Endodermal cell (in vitro differentiated cells): Measurements from ENCODE around the gene RBM20. TPM values are rescaled to one million over a fixed set of nuclear protein-coding genes. Genes with fewer than 3 reads are reported as not detected.

Experiments
- DNase-seq: peaks from one replicate; pipeline ENCODE4 v3.0.0-alpha.2; 2017
- H3K27ac ChIP-seq: 2 replicates; pipeline ENCODE4 v1.5.1; 2013; ENCODE audit warnings: mild to moderate bottlenecking, low read depth, low read length, moderate library complexity
- H3K27me3 ChIP-seq: 2 replicates; pipeline ENCODE4 v1.6.1; 2013; ENCODE audit warnings: mild to moderate bottlenecking, low read length, moderate library complexity; ENCODE audit not compliant: insufficient read depth, control insufficient read depth, poor library complexity, severe bottlenecking
- H3K36me3 ChIP-seq: 2 replicates; pipeline ENCODE4 v1.7.0; 2013; ENCODE audit warnings: mild to moderate bottlenecking, low read length, moderate library complexity; ENCODE audit not compliant: control insufficient read depth, insufficient read depth
- H3K4me1 ChIP-seq: one replicate; pipeline ENCODE4 v1.7.0; 2013; ENCODE audit warnings: low read length; ENCODE audit not compliant: control insufficient read depth, insufficient read depth
- H3K4me3 ChIP-seq: 2 replicates; pipeline ENCODE4 v1.5.1; 2013; ENCODE audit warnings: mild to moderate bottlenecking, low read length, moderate library complexity
- H3K9ac ChIP-seq: 2 replicates; pipeline ENCODE4 v1.6.1; 2013; ENCODE audit warnings: mild to moderate bottlenecking, low read length, moderate library complexity; ENCODE audit not compliant: poor library complexity, severe bottlenecking; ENCODE audit errors: extremely low read depth
- H3K9me3 ChIP-seq: 2 replicates; pipeline ENCODE4 v1.6.1; 2013; ENCODE audit warnings: mild to moderate bottlenecking, low read length, moderate library complexity; ENCODE audit not compliant: control insufficient read depth
- H3K27ac Mint-ChIP-seq: 2 replicates; pipeline ENCODE4 v1.8.0; 2020; ENCODE audit warnings: mixed read lengths
- H3K27me3 Mint-ChIP-seq: 2 replicates; pipeline ENCODE4 v1.8.0; 2021; ENCODE audit warnings: mild to moderate bottlenecking, mixed read lengths; ENCODE audit not compliant: insufficient read depth
- H3K36me3 Mint-ChIP-seq: 2 replicates; pipeline ENCODE4 v1.8.0; 2020; ENCODE audit warnings: low read depth, mixed read lengths
- H3K4me1 Mint-ChIP-seq: 2 replicates; pipeline ENCODE4 v1.8.0; 2020; ENCODE audit warnings: mixed read lengths
- H3K4me3 Mint-ChIP-seq: 2 replicates; pipeline ENCODE4 v1.8.0; 2020; ENCODE audit warnings: mild to moderate bottlenecking, moderate library complexity, mixed read lengths
- H3K9me3 Mint-ChIP-seq: 2 replicates; pipeline ENCODE4 v1.8.0; 2020; ENCODE audit warnings: mild to moderate bottlenecking, mixed read lengths
- WGBS, 2 experiments: methylation state at CpG; one replicate each; pipeline versions ENCODE4 v1.1.5 to v1.1.7; 2013; ENCODE audit warnings: missing lambda C conversion rate in 2 of 2, mixed read lengths in 1 of 2; ENCODE audit not compliant: insufficient coverage in 1 of 2, insufficient read length in 1 of 2; 5-methylcytosine and 5-hydroxymethylcytosine counted together
- total RNA-seq, 2 donors: library from RNA; stranded (reverse); fragmentation: NEBNext Ultra II Directional in 1 of 2; extraction: Animal tissue kit (Norgen Biotek cat#: 25700) in 1 of 2; gene quantifications; 2 replicates in 1 of 2; 3 replicates in 1 of 2; pipeline ENCODE4 v1.2.1, GENCODE V29; 2021
- TF ChIP-seq, protein P1 (sequence below): fragments of 200-600 bp; sonication (generic); conservative IDR thresholded peaks from 2 replicates; pipeline ENCODE4 v1.5.0; 2021; ENCODE audit warnings: antibody characterized with exemption, mild to moderate bottlenecking

RBM20 gene
- total RNA-seq, 2 donors from 2014 or later, result 6.2 to 7.0 TPM

DNA sequence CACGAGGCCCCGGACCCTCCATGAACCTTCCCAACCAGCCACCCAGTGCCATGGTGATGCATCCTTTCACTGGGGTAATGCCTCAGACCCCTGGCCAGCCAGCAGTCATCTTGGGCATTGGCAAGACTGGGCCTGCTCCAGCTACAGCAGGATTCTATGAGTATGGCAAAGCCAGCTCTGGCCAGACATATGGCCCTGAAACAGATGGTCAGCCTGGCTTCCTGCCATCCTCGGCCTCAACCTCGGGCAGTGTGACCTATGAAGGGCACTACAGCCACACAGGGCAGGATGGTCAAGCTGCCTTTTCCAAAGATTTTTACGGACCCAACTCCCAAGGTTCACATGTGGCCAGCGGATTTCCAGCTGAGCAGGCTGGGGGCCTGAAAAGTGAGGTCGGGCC, 137.0 kb downstream of the RBM20 start:
- Histone ChIP-seq H3K4me3 (no peak overlapping the region), H3K27me3 (no peaks in the 10 kb centered on the region), H3K36me3 (peaks cover 8% of the 10 kb centered on the region), H3K9me3 (no peaks in the 10 kb centered on the region), H3K4me1 (no peaks in the 10 kb centered on the region), H3K9ac (no peak overlapping the region), H3K27ac (no peak overlapping the region)
- Mint-ChIP-seq H3K9me3 (no peaks in the 10 kb centered on the region), H3K36me3 (no peaks in the 10 kb centered on the region), H3K27ac (no peak overlapping the region), H3K4me1 (peaks cover 29% of the 10 kb centered on the region), H3K27me3 (peaks cover 2% of the 10 kb centered on the region), H3K4me3 (no peak overlapping the region)
- TF ChIP-seq, protein P1, sequence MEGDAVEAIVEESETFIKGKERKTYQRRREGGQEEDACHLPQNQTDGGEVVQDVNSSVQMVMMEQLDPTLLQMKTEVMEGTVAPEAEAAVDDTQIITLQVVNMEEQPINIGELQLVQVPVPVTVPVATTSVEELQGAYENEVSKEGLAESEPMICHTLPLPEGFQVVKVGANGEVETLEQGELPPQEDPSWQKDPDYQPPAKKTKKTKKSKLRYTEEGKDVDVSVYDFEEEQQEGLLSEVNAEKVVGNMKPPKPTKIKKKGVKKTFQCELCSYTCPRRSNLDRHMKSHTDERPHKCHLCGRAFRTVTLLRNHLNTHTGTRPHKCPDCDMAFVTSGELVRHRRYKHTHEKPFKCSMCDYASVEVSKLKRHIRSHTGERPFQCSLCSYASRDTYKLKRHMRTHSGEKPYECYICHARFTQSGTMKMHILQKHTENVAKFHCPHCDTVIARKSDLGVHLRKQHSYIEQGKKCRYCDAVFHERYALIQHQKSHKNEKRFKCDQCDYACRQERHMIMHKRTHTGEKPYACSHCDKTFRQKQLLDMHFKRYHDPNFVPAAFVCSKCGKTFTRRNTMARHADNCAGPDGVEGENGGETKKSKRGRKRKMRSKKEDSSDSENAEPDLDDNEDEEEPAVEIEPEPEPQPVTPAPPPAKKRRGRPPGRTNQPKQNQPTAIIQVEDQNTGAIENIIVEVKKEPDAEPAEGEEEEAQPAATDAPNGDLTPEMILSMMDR, result no peak
- no peak for DNase-seq
- WGBS, 2 experiments, result 91 to 92% methylated on average over 4 to 7 of the region's 7 CpGs

DNA sequence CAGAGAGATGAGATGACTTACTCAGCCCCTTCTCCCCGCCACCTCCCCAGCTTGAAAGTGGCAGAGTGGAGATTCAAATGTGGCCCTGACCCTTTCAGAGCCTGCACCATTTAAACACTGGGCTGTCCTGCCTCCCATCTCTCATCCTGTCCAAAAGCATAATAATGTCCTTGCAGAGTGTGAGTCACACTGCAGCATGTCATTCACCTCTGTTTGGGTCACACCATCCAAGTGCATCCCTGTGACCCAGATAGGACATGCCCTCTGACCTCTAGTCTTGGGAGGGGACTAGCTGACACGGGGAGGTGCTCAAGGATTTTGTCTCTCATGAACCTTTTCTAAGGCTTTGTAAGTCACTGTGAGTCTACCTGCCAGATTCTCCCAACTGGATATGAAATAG, 138.5 kb downstream of the RBM20 start:
- Histone ChIP-seq H3K27ac (no peak overlapping the region), H3K27me3 (no peaks in the 10 kb centered on the region), H3K9me3 (no peaks in the 10 kb centered on the region), H3K4me1 (no peaks in the 10 kb centered on the region), H3K9ac (no peak overlapping the region), H3K36me3 (peaks cover 8% of the 10 kb centered on the region), H3K4me3 (no peak overlapping the region)
- Mint-ChIP-seq H3K4me1 (peaks cover 27% of the 10 kb centered on the region), H3K4me3 (no peak overlapping the region), H3K9me3 (no peaks in the 10 kb centered on the region), H3K27me3 (peaks cover 6% of the 10 kb centered on the region), H3K27ac (no peak overlapping the region), H3K36me3 (no peaks in the 10 kb centered on the region)
- 93 to 100% methylated on average over 1 to 2 of the region's 2 CpGs for WGBS, 2 experiments
- DNase-seq, result no peak
- TF ChIP-seq, protein P1, result no peak

DNA sequence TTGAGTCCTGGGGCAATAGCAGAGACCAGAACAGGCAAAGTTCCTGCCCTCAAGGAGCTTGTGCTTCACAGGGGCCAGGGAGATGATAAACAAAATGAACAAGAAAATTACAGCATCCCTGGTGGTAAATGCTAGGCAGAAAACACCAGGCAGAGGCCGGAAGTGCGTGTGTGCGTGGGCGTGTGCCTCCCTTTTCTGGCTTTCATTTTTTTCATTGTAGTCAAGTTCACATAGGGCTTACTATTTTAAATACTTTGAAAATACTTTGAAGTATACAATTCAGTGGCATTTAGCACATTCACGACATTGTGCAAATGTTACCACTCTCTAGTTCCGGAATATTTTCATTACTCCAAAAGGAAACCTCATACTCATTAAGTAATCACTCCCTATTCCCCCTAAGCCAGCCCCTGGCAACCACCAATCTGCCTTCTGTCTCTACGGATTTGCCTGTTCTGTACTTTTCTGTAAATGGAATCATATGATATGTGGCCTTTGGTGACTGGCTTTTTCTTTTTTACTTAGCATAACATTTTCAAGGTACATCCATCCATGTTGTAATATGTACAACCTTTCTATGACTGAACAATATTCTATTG, 139.5 kb downstream of the RBM20 start:
- no peak overlapping the region for H3K9ac ChIP-seq
- no peaks in the 10 kb centered on the region for H3K27me3 ChIP-seq
- 85 to 100% methylated on average over 2 to 7 of the region's 7 CpGs for WGBS, 2 experiments
- H3K4me1 Mint-ChIP-seq, result peaks cover 22% of the 10 kb centered on the region
- no peaks in the 10 kb centered on the region for H3K9me3 ChIP-seq
- TF ChIP-seq, protein P1, result no peak
- H3K27ac ChIP-seq, result no peak overlapping the region
- no peak for DNase-seq
- no peaks in the 10 kb centered on the region for H3K4me1 ChIP-seq
- peaks cover 6% of the 10 kb centered on the region for H3K27me3 Mint-ChIP-seq
- peaks cover 8% of the 10 kb centered on the region for H3K36me3 ChIP-seq
- no peaks in the 10 kb centered on the region for H3K9me3 Mint-ChIP-seq
- no peaks in the 10 kb centered on the region for H3K36me3 Mint-ChIP-seq
- H3K27ac Mint-ChIP-seq, result no peak overlapping the region
- H3K4me3 Mint-ChIP-seq, result no peak overlapping the region
- H3K4me3 ChIP-seq, result no peak overlapping the region
